ENCODE data around the gene ATCAY.

ATCAY gene

GRCh38 chr19:3958836-3959765 lies 78.6 kb downstream of the ATCAY start:
- DNase-seq (ENCODE audit: low read depth): no peak
- no peak overlapping the region for H3K4me3 ChIP-seq (ENCODE audit: low read depth, low read length)
- TF ChIP-seq CTCF (IDR thresholded peaks at IDR 0.05; ENCODE audit: low read depth, low read length, missing control alignments): no peak

GRCh38 chr19:3959766-3960131 lies 79.3 kb downstream of the ATCAY start:
- no peak for TF ChIP-seq CTCF (IDR thresholded peaks at IDR 0.05; ENCODE audit: low read depth, low read length, missing control alignments)
- H3K4me3 ChIP-seq (ENCODE audit: low read depth, low read length): no peak overlapping the region
- no peak for DNase-seq (ENCODE audit: low read depth)

- TF ChIP-seq CTCF (IDR thresholded peaks at IDR 0.05; ENCODE audit: low read depth, low read length, missing control alignments): no peak
- no peak overlapping the region for H3K4me3 ChIP-seq (ENCODE audit: low read depth, low read length)
These were observed 80.5 kb downstream of the ATCAY start for GRCh38 chr19:3961007-3961406.

GRCh38 chr19:3963458-3964255 lies 83.2 kb downstream of the ATCAY start:
- no peak for TF ChIP-seq CTCF (IDR thresholded peaks at IDR 0.05; ENCODE audit: low read depth, low read length, missing control alignments)
- DNase-seq (ENCODE audit: low read depth): no peak
- no peak overlapping the region for H3K4me3 ChIP-seq (ENCODE audit: low read depth, low read length)

More at GRCh38 chr19:3961007-3961406, 80.5 kb downstream of the ATCAY start:
- DNase-seq (ENCODE audit: low read depth): no peak

- DNase-seq (ENCODE audit: low read depth): no peak
- no peak overlapping the region for H3K4me3 ChIP-seq (ENCODE audit: low read depth, low read length)
- TF ChIP-seq CTCF (IDR thresholded peaks at IDR 0.05; ENCODE audit: low read depth, low read length, missing control alignments): no peak
These were observed 84.0 kb downstream of the ATCAY start for GRCh38 chr19:3964256-3965194.

Data from GM12864 (cell line).